Subcutaneous abdominal adipose tissue (tissue), 5 donors: Measurements from ENCODE around the gene AK4.
A peak's percentile ranks its signal among the peaks of the same experiment; 100 is the strongest.

Experiments used
- H3K27ac ChIP-seq: one replicate; pipeline ENCODE4 v1.7.0; 2013; ENCODE audit warnings: low read depth, mild to moderate bottlenecking, inconsistent platforms, low read length, moderate library complexity
- H3K27me3 ChIP-seq, 5 donors: one replicate each; pipeline ENCODE4 v1.7.0; 2013; ENCODE audit warnings: low read length in 5 of 5, inconsistent platforms in 1 of 5; ENCODE audit not compliant: control insufficient read depth in 5 of 5, insufficient read depth in 4 of 5
- H3K36me3 ChIP-seq, 5 donors: one replicate each; pipeline ENCODE4 v1.7.0; 2013; ENCODE audit warnings: low read length in 5 of 5; ENCODE audit not compliant: control insufficient read depth in 5 of 5, insufficient read depth in 5 of 5
- H3K4me1 ChIP-seq, 5 donors: one replicate each; pipeline ENCODE4 v1.7.0; 2013; ENCODE audit warnings: low read length in 5 of 5, mild to moderate bottlenecking in 3 of 5, moderate library complexity in 1 of 5; ENCODE audit not compliant: control insufficient read depth in 5 of 5, insufficient read depth in 5 of 5
- H3K4me3 ChIP-seq, 5 donors: one replicate each; pipeline ENCODE4 v1.7.0; 2013; ENCODE audit warnings: low read length in 5 of 5, low read depth in 1 of 5
- H3K9ac ChIP-seq, 5 donors: one replicate each; pipeline ENCODE4 v1.7.0; 2013; ENCODE audit warnings: low read length in 5 of 5, mild to moderate bottlenecking in 4 of 5, moderate library complexity in 3 of 5
- H3K9me3 ChIP-seq, 5 donors: one replicate each; pipeline ENCODE4 v1.7.0; 2013; ENCODE audit warnings: low read length in 5 of 5; ENCODE audit not compliant: control insufficient read depth in 5 of 5
- donor health status: healthy.
- donor health status: healthy.
- donor health status: healthy.
- donor health status: healthy.
- donor health status: healthy.

AK4 gene

DNA sequence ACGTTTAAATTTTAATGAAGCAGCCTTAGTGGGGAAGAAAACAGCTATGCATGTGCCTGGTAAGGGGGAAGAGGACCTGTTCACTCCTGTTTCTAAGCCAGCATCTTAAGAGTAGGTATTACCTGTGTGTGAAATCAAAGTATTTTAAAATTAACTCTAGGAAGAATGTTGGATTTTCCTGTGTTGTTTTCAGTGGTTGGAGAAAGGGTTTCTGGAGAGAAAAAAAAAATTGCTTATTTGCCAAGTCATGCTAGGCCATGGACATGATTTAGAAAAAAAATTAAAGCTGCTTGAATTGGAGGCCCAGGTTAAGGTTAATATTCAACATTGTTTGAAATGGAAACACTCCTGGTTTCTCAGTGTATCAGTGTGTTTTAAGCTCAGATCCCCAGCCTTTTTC lies 118.5 kb downstream of the AK4 start:
- H3K9ac ChIP-seq = no peak overlapping the region
- no peaks in the 10 kb centered on the region for H3K36me3 ChIP-seq
- H3K27ac ChIP-seq = no peak overlapping the region
- peak overlapping the region in 1 of 5 donors; percentile 64 for H3K4me3 ChIP-seq
- peaks cover 0 to 21% (median 19%) of the 10 kb centered on the region in 5 donors for H3K4me1 ChIP-seq
- H3K9me3 ChIP-seq = no peaks in the 10 kb centered on the region
- peaks cover 0 to 9% (median 0%) of the 10 kb centered on the region in 5 donors for H3K27me3 ChIP-seq

DNA sequence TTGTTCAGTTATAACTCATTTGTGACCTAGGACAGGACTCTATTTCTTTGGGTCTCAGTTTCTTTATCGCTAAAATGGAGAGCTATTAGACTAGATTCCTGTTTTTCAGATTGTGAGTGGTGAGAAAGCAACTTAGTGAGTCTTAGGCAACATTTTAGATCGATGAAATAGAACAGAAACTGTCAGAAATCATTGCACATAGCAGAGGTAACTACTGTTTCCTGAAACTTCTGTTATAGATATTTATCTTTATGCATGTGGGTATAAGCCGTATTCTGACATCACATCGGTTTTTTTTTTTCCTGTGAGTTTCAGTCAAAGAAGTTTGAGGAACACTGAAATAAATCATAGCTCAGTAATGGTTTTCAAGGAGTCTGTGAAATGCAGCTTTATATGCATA lies 119.3 kb downstream of the AK4 start:
- H3K36me3 ChIP-seq = no peaks in the 10 kb centered on the region
- H3K4me1 ChIP-seq = peaks cover 0 to 21% (median 19%) of the 10 kb centered on the region in 5 donors
- H3K27me3 ChIP-seq = peaks cover 0 to 9% (median 0%) of the 10 kb centered on the region in 5 donors
- H3K9ac ChIP-seq = no peak overlapping the region
- H3K4me3 ChIP-seq = no peak overlapping the region
- no peak overlapping the region for H3K27ac ChIP-seq
- H3K9me3 ChIP-seq = no peaks in the 10 kb centered on the region

DNA sequence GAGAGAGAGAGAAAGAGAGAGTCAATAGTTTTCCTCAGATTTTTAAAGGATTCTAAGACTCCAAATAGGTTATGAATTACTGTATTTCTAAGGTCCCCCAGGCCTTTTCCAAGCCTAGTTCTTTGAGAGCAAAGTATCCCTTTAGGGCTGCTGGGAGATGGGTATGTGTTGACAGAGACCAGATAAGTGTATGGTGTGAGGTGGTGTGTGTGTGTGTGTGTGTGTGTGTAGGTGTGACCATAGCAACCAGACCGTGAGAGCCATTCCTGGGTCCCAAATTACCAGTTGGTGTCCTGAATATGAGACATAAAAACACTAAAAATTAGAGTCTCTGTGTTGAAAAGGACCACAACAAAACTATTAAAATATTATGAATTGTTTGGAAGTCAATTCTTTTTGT lies 119.7 kb downstream of the AK4 start:
- Histone ChIP-seq H3K36me3 (no peaks in the 10 kb centered on the region), H3K27me3 (peaks cover 0 to 9% (median 0%) of the 10 kb centered on the region in 5 donors), H3K4me3 (no peak overlapping the region), H3K9ac (no peak overlapping the region), H3K4me1 (peaks cover 0 to 21% (median 19%) of the 10 kb centered on the region in 5 donors), H3K27ac (no peak overlapping the region), H3K9me3 (no peaks in the 10 kb centered on the region)

DNA sequence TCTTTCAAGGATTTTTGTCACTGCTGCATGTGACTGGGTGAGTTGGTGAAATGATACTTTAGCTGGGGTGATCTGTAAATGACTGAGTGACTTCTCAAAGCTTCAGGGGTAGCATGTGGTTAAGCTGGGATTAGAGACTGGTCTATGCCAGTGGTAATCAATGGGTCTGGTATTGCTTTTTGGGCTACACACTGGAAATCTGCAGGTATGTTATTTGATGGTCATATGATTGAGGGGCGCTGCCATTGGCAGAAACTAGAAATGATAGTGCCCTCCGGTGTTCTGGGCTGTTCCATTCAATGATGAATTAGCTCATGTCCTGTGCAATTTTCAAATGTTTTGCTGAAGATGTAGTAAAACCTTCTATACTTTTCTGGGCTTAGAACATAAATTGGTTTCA lies 121.6 kb downstream of the AK4 start:
- peaks cover 0 to 4% (median 0%) of the 10 kb centered on the region in 5 donors for H3K27me3 ChIP-seq
- H3K4me3 ChIP-seq = no peak overlapping the region
- H3K36me3 ChIP-seq = no peaks in the 10 kb centered on the region
- no peak overlapping the region for H3K9ac ChIP-seq
- no peak overlapping the region for H3K27ac ChIP-seq
- H3K9me3 ChIP-seq = no peaks in the 10 kb centered on the region
- H3K4me1 ChIP-seq = peaks cover 0 to 18% (median 14%) of the 10 kb centered on the region in 5 donors

DNA sequence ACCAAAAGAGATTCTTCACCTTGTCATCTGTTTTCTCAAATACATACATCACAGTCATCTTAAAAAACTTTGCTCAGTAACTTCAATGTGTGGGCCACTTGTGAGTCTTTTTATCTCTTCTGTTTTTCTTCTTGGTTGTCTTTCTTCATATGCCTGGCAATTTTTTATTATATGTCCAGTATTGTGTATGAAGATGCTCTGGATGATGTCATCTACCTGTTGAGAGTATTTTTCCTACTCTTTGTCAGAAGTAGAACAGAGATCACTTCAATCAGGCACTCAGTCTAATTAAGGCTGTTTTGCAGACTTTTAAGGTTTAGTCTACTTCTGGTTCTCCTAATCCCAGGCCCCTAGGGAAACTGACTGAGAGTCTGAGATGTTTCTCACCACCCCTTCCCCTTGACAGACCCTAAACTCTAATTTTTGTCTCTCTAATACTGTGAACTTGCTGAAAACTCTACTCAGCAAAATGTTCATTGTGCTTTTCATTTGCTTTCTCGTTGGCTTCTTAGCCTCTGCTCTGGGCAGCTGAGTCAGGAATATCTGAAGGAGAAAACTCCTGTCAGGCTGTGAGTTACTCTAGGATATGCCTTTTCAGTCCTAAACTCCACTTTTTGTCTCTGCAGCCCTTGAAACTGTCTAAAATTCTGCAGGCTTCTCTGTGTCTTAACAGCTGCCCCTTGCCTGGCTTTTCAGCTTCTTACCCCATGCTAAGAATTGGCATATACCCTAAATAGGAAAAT lies 128.4 kb downstream of the AK4 start:
- no peaks in the 10 kb centered on the region for H3K36me3 ChIP-seq
- no peak overlapping the region for H3K4me3 ChIP-seq
- no peaks in the 10 kb centered on the region for H3K9me3 ChIP-seq
- peaks cover 0 to 3% (median 0%) of the 10 kb centered on the region in 5 donors for H3K4me1 ChIP-seq
- H3K9ac ChIP-seq = no peak overlapping the region
- H3K27me3 ChIP-seq = no peaks in the 10 kb centered on the region
- no peak overlapping the region for H3K27ac ChIP-seq

DNA sequence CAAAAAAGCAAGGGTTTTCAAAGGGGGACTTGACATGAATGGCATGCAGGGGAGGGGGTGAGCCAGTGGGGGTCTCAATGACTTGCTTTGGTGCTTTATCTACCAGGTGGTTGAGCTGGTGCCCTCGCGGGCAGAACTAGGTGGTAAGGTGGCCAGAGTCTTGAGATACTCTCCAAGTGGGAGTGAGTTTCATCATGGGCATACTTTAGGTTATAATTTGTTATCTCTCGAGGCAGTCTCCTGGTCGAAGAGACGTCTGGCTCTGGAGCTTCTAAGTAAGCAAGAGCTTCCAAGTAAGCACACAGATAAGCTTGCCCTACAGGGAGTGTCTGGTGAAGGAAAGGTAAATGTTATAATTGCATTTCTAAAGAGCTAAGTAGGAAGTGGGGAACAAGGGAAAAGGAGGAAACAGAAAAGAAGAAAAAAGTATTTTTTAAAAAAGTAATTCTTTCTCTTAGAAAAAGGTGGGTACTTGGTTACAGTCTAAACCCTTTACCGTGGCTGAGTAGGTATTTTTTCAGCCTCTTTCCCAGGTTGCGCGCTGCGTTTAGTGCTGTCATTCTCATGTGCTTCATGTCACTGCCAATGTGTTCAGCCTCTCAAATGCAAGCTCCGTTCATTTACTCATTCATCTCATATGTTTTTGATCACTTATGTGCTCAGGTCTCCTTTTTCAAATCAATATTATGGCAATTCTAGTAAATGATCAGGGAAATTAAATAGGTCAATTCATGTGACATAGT lies 129.8 kb downstream of the AK4 start:
- Histone ChIP-seq H3K9ac (peak overlapping the region in 1 of 5 donors; percentile 20), H3K4me3 (no peak overlapping the region), H3K4me1 (peaks cover 0 to 3% (median 0%) of the 10 kb centered on the region in 5 donors), H3K36me3 (no peaks in the 10 kb centered on the region), H3K9me3 (no peaks in the 10 kb centered on the region), H3K27ac (no peak overlapping the region), H3K27me3 (no peaks in the 10 kb centered on the region)

DNA sequence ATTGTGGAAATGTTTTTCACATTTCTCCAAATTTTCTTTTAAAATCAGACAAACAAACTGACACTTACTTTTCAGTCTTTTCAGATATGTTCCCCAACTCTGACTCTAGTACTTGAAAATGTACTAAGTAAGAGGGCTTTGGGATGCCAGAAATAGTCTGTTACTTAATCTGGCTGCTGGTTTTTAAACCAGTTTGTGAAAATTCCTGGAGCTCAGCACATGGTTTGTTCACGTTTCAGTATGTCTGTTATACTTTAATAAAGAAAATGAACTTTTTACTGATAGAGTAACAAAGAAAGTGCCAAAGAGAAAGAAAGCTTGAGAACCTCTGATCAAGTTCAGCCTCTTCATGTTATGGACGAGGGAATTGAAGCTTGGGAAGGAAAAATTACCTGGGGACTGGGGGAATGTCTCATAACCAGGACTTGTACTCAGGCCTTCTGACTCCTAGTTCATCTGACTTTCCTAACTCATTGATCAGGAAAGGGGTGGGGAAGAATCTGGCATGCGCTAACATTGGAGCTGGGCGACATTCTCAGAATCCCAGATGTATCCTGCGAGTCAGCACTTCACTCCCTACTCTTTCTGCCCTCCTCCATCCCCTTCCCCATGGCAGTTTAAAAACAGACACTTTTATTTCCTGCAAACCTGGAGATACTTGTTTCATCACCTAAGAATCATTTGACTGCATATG lies 130.5 kb downstream of the AK4 start:
- no peaks in the 10 kb centered on the region for H3K36me3 ChIP-seq
- H3K9ac ChIP-seq = no peak overlapping the region
- no peak overlapping the region for H3K27ac ChIP-seq
- H3K4me3 ChIP-seq = no peak overlapping the region
- no peaks in the 10 kb centered on the region for H3K27me3 ChIP-seq
- H3K9me3 ChIP-seq = no peaks in the 10 kb centered on the region
- peaks cover 0 to 3% (median 0%) of the 10 kb centered on the region in 5 donors for H3K4me1 ChIP-seq

DNA sequence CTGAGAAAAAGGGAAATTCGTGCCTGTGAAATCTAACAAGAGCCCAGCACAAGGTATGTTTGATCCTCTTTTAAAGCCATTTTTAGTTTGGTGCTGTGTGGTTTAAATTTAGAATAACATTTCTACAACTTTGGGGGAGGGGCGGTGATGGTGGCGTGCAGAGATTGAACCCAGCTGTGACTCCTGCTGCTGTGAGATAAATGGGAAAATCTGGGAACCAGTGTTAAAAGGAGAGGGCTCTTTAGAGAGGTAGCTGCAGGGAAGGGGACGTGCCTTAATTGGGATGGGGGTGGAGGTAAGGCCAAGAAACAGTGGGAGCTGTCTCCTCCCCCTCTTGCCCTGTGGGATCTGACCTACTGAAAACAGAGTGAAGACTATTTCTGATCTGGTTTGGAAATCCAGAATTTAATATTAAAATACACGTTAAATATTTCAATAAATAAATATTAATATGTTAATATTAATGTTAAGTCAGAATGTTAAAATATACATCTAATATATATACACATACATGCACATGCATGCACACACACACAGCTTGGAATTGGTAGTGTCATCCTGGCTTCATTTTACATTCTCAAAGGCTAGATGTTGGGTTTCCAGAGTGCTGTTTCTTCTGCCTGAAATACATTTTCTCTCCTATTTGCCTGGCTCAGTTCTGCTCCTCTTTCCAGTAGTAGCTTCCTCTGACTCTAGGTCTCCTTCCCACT lies 131.2 kb downstream of the AK4 start:
- Histone ChIP-seq H3K4me3 (no peak overlapping the region), H3K36me3 (no peaks in the 10 kb centered on the region), H3K27me3 (no peaks in the 10 kb centered on the region), H3K9me3 (no peaks in the 10 kb centered on the region), H3K4me1 (peaks cover 0 to 3% (median 0%) of the 10 kb centered on the region in 5 donors), H3K9ac (no peak overlapping the region), H3K27ac (no peak overlapping the region)
